ENCODE data around the gene CAND2.

The CAND2 gene

DNA sequence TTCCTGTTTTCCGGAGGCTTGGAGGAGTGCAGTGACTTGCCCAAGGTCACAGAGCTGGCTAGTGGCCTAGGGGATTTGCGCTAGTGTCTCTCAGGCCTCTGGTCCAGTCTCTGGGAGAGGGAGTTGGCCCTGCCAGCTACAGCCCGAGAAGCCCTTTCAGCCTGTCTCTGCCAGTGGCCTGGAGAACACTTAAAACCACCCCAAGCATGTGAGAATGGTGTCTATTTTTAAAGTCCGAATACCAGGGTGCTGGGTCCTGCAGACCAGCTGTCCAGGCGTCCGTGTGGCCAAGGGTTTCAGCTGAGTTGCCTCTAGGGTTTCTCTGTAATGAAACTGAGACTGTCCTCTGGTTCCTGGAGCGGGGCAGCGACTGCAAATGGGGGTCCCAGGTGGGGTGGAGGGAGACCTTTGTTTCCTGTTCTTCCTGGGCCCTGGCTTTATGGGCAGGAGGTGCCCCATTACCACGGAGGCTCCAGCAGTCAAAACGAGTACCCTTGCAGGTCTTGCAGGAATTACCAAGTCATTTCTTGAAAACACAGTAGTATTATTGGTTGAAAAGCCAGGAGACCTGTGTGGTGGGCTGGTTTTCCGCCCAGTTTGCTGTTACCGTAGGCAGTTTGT is 2.2 kb downstream of the CAND2 start:
- Histone ChIP-seq H3K9ac (ENCODE audit: low read depth, low read length, poor library complexity, severe bottlenecking) (no peak overlapping the region), H3K27me3 (ENCODE audit: insufficient read depth, low read length, poor library complexity, severe bottlenecking) (no peaks in the 10 kb centered on the region), H3K4me2 (ENCODE audit: low read depth, low read length, poor library complexity, severe bottlenecking) (no peak overlapping the region), H3K9me2 (replicated peaks; ENCODE audit: low read depth, low read length) (no peaks in the 10 kb centered on the region), H3K36me3 (ENCODE audit: insufficient read depth, low read length) (no peaks in the 10 kb centered on the region), H3K4me3 (ENCODE audit: low read length, poor library complexity, severe bottlenecking) (no peak overlapping the region), H2AFZ (ENCODE audit: low read length) (no peak overlapping the region), H3K4me1 (ENCODE audit: insufficient read depth, low read length, poor library complexity, severe bottlenecking) (no peaks in the 10 kb centered on the region), H4K20me1 (ENCODE audit: insufficient read depth, low read length, poor library complexity, severe bottlenecking) (no peaks in the 10 kb centered on the region), H3K9me3 (ENCODE audit: insufficient read depth, low read depth, low read length) (no peaks in the 10 kb centered on the region), H3K79me2 (ENCODE audit: insufficient read depth, low read length) (no peaks in the 10 kb centered on the region), H3F3A (ENCODE audit: low read depth) (no peaks in the 10 kb centered on the region)
- TF ChIP-seq EZH2phosphoT487 (IDR thresholded peaks at IDR 0.05; ENCODE audit: borderline replicate concordance) = no peak
- TF ChIP-seq, protein P1, sequence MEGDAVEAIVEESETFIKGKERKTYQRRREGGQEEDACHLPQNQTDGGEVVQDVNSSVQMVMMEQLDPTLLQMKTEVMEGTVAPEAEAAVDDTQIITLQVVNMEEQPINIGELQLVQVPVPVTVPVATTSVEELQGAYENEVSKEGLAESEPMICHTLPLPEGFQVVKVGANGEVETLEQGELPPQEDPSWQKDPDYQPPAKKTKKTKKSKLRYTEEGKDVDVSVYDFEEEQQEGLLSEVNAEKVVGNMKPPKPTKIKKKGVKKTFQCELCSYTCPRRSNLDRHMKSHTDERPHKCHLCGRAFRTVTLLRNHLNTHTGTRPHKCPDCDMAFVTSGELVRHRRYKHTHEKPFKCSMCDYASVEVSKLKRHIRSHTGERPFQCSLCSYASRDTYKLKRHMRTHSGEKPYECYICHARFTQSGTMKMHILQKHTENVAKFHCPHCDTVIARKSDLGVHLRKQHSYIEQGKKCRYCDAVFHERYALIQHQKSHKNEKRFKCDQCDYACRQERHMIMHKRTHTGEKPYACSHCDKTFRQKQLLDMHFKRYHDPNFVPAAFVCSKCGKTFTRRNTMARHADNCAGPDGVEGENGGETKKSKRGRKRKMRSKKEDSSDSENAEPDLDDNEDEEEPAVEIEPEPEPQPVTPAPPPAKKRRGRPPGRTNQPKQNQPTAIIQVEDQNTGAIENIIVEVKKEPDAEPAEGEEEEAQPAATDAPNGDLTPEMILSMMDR (conservative IDR thresholded peaks at IDR 0.05; ENCODE audit: low read length) = no peak

DNA sequence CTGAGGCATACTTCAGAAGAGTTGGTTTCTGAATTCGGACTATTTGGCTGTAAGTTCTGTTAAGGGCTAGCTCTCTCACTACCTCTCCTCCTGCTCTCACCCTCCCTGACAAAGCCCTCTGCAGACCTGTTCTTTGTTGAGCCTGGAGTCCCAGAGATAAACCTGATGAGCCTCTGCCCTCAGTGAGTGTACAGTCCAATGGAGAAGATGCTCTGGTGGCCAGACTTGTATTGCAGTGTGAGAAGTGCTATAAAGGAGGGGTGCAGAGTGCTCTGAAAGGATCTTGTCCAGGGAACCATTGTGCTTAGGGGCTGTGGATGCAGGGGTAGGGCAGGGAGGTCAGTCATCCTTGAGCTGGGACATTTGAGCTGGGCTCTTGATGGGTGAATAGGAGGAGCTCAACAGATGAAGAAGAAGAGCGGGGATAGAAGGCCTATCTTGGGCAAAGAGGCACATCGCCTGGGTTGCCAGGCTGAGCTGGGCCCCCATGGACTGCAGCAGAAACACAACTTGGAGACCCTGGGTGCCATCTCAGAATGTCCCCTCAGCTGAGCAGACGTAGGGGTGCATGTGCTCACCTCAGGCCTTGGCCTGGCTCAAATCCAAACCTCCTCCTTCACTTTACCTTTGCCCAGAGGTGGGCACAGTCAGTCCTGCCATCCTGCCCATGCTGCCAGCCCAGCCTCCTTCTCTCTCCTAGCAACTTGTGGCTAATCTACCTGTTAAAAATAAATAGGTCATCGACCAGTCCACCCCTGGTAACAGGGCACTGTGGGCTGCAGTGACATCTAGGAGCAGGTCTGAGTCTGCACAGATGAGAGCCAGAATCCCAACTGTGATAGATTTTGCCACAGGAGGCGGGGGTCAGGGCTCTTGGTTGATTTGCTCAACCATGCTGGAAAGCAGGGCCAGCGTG is 3.3 kb downstream of the CAND2 start:
- TF ChIP-seq, protein P1 (conservative IDR thresholded peaks at IDR 0.05; ENCODE audit: low read length) = no peak
- no peak for TF ChIP-seq EZH2phosphoT487 (IDR thresholded peaks at IDR 0.05; ENCODE audit: borderline replicate concordance)
- Histone ChIP-seq H4K20me1 (ENCODE audit: insufficient read depth, low read length, poor library complexity, severe bottlenecking) (no peaks in the 10 kb centered on the region), H3K9me2 (replicated peaks; ENCODE audit: low read depth, low read length) (no peaks in the 10 kb centered on the region), H3K4me2 (ENCODE audit: low read depth, low read length, poor library complexity, severe bottlenecking) (no peak overlapping the region), H3F3A (ENCODE audit: low read depth) (no peaks in the 10 kb centered on the region), H3K79me2 (ENCODE audit: insufficient read depth, low read length) (no peaks in the 10 kb centered on the region), H2AFZ (ENCODE audit: low read length) (no peak overlapping the region), H3K36me3 (ENCODE audit: insufficient read depth, low read length) (no peaks in the 10 kb centered on the region), H3K4me3 (ENCODE audit: low read length, poor library complexity, severe bottlenecking) (no peak overlapping the region), H3K9ac (ENCODE audit: low read depth, low read length, poor library complexity, severe bottlenecking) (no peak overlapping the region), H3K27me3 (ENCODE audit: insufficient read depth, low read length, poor library complexity, severe bottlenecking) (no peaks in the 10 kb centered on the region), H3K9me3 (ENCODE audit: insufficient read depth, low read depth, low read length) (no peaks in the 10 kb centered on the region), H3K4me1 (ENCODE audit: insufficient read depth, low read length, poor library complexity, severe bottlenecking) (no peaks in the 10 kb centered on the region)

DNA sequence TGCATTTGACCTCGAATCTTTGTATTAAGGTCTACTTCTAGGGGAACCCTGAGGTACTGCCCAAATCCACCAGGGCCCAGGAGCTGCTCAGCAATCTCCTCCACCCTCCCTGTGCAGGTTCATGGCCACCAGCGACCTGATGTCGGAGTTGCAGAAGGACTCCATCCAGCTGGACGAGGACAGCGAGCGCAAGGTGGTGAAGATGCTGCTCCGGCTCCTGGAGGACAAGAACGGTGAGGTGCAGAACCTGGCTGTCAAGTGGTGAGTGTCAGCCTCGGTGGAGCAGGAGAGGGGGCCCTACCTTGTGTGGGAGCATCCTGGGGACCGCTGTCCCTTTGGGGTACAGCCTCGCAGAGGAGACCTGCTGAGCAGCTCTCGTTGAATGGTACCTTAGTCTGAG is 6.9 kb downstream of the CAND2 start:
- H3K4me1 ChIP-seq (ENCODE audit: insufficient read depth, low read length, poor library complexity, severe bottlenecking) = no peaks in the 10 kb centered on the region
- TF ChIP-seq EZH2phosphoT487 (IDR thresholded peaks at IDR 0.05; ENCODE audit: borderline replicate concordance) = no peak
- TF ChIP-seq, protein P1 (conservative IDR thresholded peaks at IDR 0.05; ENCODE audit: low read length) = no peak
- no peak overlapping the region for H3K4me2 ChIP-seq (ENCODE audit: low read depth, low read length, poor library complexity, severe bottlenecking)
- no peak overlapping the region for H3K9ac ChIP-seq (ENCODE audit: low read depth, low read length, poor library complexity, severe bottlenecking)
- no peaks in the 10 kb centered on the region for H3K9me2 ChIP-seq (replicated peaks; ENCODE audit: low read depth, low read length)
- no peaks in the 10 kb centered on the region for H4K20me1 ChIP-seq (ENCODE audit: insufficient read depth, low read length, poor library complexity, severe bottlenecking)
- no peaks in the 10 kb centered on the region for H3F3A ChIP-seq (ENCODE audit: low read depth)
- H3K36me3 ChIP-seq (ENCODE audit: insufficient read depth, low read length) = no peaks in the 10 kb centered on the region
- H3K79me2 ChIP-seq (ENCODE audit: insufficient read depth, low read length) = no peaks in the 10 kb centered on the region
- no peaks in the 10 kb centered on the region for H3K9me3 ChIP-seq (ENCODE audit: insufficient read depth, low read depth, low read length)
- no peaks in the 10 kb centered on the region for H3K27me3 ChIP-seq (ENCODE audit: insufficient read depth, low read length, poor library complexity, severe bottlenecking)
- no peak overlapping the region for H3K4me3 ChIP-seq (ENCODE audit: low read length, poor library complexity, severe bottlenecking)
- no peak overlapping the region for H2AFZ ChIP-seq (ENCODE audit: low read length)

Measured in Loucy (cell line).